Measurements from ENCODE around the gene ZNF543.

The ZNF543 gene

GRCh38 chr19:57292547-57292946, 27.7 kb upstream of the ZNF543 start:
- Histone ChIP-seq H3K27ac (ENCODE audit: low read length) (no peak overlapping the region), H3K4me3 (ENCODE audit: low read length) (no peak overlapping the region), H3K9me3 (ENCODE audit: insufficient read depth, low read depth, low read length) (no peaks in the 10 kb centered on the region), H3K9ac (ENCODE audit: low read depth, low read length) (no peak overlapping the region), H3K4me1 (ENCODE audit: insufficient read depth, low read length) (no peaks in the 10 kb centered on the region), H3K36me3 (ENCODE audit: insufficient read depth, low read depth, low read length) (peaks cover 86% of the 10 kb centered on the region), H3K27me3 (ENCODE audit: insufficient read depth, low read length) (no peaks in the 10 kb centered on the region)

- H3K27me3 ChIP-seq (ENCODE audit: insufficient read depth, low read length), result no peaks in the 10 kb centered on the region
- no peak overlapping the region for H3K27ac ChIP-seq (ENCODE audit: low read length)
- no peak overlapping the region for H3K9ac ChIP-seq (ENCODE audit: low read depth, low read length)
- no peaks in the 10 kb centered on the region for H3K4me1 ChIP-seq (ENCODE audit: insufficient read depth, low read length)
- no peak overlapping the region for H3K4me3 ChIP-seq (ENCODE audit: low read length)
- H3K36me3 ChIP-seq (ENCODE audit: insufficient read depth, low read depth, low read length), result peaks cover 80% of the 10 kb centered on the region
- H3K9me3 ChIP-seq (ENCODE audit: insufficient read depth, low read depth, low read length), result no peaks in the 10 kb centered on the region
Measured at GRCh38 chr19:57293719-57294118, 26.6 kb upstream of the ZNF543 start.

DNA sequence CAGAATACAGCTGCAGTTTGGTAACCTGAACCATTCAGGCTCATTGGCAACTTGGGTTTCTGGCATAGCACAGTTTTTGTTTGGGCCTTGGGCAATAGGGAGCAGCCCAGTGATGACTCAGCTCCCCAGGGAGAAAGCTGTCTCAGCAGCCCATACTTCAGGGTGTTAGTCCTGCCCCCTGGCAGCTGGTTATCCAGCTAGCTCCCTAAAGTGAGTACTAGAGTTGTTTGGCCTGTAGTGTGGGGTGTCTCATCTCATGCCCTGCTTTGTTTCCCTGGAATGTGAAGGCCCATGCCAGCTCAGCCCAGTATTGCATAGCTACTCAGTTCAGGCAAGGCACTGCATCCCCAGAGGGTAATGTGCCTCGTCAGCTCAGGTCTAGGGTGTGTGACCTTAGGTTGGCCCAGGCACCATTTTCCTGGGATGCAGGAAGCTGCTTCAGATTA, 18.2 kb upstream of the ZNF543 start:
- Histone ChIP-seq H3K27ac (ENCODE audit: low read length) (no peak overlapping the region), H3K4me3 (ENCODE audit: low read length) (no peak overlapping the region), H3K36me3 (ENCODE audit: insufficient read depth, low read depth, low read length) (peaks cover 43% of the 10 kb centered on the region), H3K9me3 (ENCODE audit: insufficient read depth, low read depth, low read length) (no peaks in the 10 kb centered on the region), H3K4me1 (ENCODE audit: insufficient read depth, low read length) (no peaks in the 10 kb centered on the region; the same call in 1 of the 2 replicates), H3K9ac (ENCODE audit: low read depth, low read length) (no peak overlapping the region), H3K27me3 (ENCODE audit: insufficient read depth, low read length) (no peaks in the 10 kb centered on the region)

DNA sequence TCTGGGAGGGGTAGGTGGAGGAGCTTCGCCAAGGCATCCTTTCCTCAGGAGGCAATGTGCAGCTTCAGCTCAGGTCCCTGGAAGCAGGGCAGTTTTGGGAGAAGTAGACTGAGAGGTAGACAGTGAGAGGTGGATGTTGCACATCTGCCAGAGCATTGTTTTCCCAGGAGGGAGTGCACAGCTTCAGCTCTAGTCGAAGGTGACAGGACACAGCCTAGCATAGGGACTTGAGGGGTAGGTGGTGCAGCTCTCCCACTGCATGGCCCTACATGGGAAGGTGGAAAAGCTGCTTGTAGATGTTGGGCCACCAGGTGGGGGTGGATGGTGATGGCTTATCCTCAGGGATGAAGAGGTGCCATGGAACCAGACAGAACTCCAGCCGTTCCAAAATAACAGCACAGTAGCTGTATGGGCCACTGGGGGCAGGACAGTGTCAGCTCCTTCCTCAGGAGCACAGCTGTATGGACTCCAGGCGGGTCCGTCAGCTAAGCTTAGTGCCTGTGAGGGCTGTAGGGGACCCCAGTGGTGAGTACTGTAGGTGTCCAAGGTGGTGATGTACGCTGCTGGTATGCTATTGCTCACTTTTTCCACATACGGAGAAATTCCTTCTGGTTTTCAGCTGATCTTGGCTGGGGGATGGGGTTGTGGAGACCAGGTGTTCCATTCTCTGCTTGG, 17.4 kb upstream of the ZNF543 start:
- Histone ChIP-seq H3K9ac (ENCODE audit: low read depth, low read length) (no peak overlapping the region), H3K4me1 (ENCODE audit: insufficient read depth, low read length) (no peaks in the 10 kb centered on the region; the same call in 1 of the 2 replicates), H3K4me3 (ENCODE audit: low read length) (no peak overlapping the region), H3K27me3 (ENCODE audit: insufficient read depth, low read length) (no peaks in the 10 kb centered on the region), H3K9me3 (ENCODE audit: insufficient read depth, low read depth, low read length) (no peaks in the 10 kb centered on the region), H3K27ac (ENCODE audit: low read length) (no peak overlapping the region), H3K36me3 (ENCODE audit: insufficient read depth, low read depth, low read length) (peaks cover 34% of the 10 kb centered on the region)

- Histone ChIP-seq H3K4me1 (ENCODE audit: insufficient read depth, low read length) (no peaks in the 10 kb centered on the region; the same call in 1 of the 2 replicates), H3K27me3 (ENCODE audit: insufficient read depth, low read length) (no peaks in the 10 kb centered on the region), H3K27ac (ENCODE audit: low read length) (no peak overlapping the region), H3K4me3 (ENCODE audit: low read length) (no peak overlapping the region), H3K36me3 (ENCODE audit: insufficient read depth, low read depth, low read length) (peaks cover 26% of the 10 kb centered on the region), H3K9me3 (ENCODE audit: insufficient read depth, low read depth, low read length) (no peaks in the 10 kb centered on the region), H3K9ac (ENCODE audit: low read depth, low read length) (no peak overlapping the region)
Measured at GRCh38 chr19:57305056-57305455, 15.2 kb upstream of the ZNF543 start.

DNA sequence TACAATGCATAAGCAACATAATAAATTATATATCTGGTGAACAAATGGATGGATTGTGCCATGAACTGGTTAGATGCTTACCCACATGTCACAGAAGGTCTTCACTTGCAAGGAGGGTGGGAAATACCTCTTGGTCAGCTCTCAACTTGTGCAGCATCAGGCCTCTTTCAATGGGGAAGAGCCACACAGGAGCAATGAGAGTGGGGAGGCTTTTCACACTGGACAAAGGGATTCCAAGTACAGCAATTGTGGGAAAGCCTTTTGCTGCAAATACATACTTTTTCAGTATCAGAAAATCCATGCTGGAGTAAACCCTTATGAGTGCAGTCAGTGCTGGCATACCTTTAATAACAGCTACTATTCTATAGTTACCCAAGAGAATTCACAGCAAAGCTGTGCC, 11.8 kb upstream of the ZNF543 start:
- H3K9me3 ChIP-seq (ENCODE audit: insufficient read depth, low read depth, low read length), result no peaks in the 10 kb centered on the region
- peaks cover 5% of the 10 kb centered on the region; the same call in 1 of the 2 replicates for H3K36me3 ChIP-seq (ENCODE audit: insufficient read depth, low read depth, low read length)
- H3K27ac ChIP-seq (ENCODE audit: low read length), result no peak overlapping the region
- H3K4me1 ChIP-seq (ENCODE audit: insufficient read depth, low read length), result no peaks in the 10 kb centered on the region
- peaks cover 21% of the 10 kb centered on the region for H3K27me3 ChIP-seq (ENCODE audit: insufficient read depth, low read length)
- H3K4me3 ChIP-seq (ENCODE audit: low read length), result no peak overlapping the region
- H3K9ac ChIP-seq (ENCODE audit: low read depth, low read length), result no peak overlapping the region

- Histone ChIP-seq H3K9me3 (ENCODE audit: insufficient read depth, low read depth, low read length) (no peaks in the 10 kb centered on the region), H3K4me3 (ENCODE audit: low read length) (no peak overlapping the region), H3K27me3 (ENCODE audit: insufficient read depth, low read length) (peaks cover 43% of the 10 kb centered on the region), H3K27ac (ENCODE audit: low read length) (no peak overlapping the region), H3K4me1 (ENCODE audit: insufficient read depth, low read length) (no peaks in the 10 kb centered on the region), H3K36me3 (ENCODE audit: insufficient read depth, low read depth, low read length) (no peaks in the 10 kb centered on the region), H3K9ac (ENCODE audit: low read depth, low read length) (no peak overlapping the region)
Measured at GRCh38 chr19:57310792-57311191, 9.5 kb upstream of the ZNF543 start.

DNA sequence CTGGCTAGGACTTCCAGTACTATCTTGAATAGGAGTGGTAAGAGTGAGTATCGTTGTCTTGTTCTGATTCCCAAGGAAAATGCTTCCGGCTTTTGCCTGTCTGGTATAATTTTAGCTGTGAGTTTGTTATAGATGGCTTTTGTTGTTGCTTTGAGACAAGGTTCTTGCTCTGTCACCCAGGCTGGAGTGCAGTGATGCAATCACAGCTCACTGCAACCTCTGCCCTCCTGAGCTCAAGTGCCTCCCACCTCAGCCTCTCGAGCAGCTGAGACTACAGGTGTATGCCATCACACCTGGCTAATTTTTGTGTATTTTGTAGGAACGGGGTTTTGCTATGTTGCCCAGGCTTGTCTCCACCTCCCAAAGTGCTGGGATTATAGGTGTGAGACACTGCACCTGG, 6.1 kb upstream of the ZNF543 start:
- H3K27ac ChIP-seq (ENCODE audit: low read length), result no peak overlapping the region
- H3K4me3 ChIP-seq (ENCODE audit: low read length), result no peak overlapping the region
- no peaks in the 10 kb centered on the region for H3K36me3 ChIP-seq (ENCODE audit: insufficient read depth, low read depth, low read length)
- no peaks in the 10 kb centered on the region for H3K4me1 ChIP-seq (ENCODE audit: insufficient read depth, low read length)
- H3K27me3 ChIP-seq (ENCODE audit: insufficient read depth, low read length), result peaks cover 60% of the 10 kb centered on the region
- no peaks in the 10 kb centered on the region for H3K9me3 ChIP-seq (ENCODE audit: insufficient read depth, low read depth, low read length)
- H3K9ac ChIP-seq (ENCODE audit: low read depth, low read length), result no peak overlapping the region

DNA sequence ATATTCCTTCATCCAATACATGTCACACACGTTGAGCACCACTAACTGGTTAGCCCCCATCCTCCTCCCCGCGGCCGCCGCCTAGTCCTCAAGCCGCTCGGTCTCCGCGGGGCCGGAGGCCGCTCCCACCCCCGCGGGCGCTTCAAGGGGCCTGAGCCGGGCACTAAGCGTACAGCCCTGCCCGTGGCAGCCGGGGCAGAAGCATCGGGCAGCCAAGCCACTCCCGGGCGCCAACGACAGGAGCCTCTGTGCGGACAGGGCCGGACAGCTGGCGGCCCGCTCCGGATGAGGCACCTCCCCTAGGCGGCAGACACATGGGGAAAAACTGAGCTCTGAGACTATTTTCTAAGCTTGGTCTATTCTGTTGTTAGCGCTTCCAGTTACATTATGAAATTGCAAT, 2.8 kb upstream of the ZNF543 start:
- H3K27ac ChIP-seq (ENCODE audit: low read length), result no peak overlapping the region
- H3K9ac ChIP-seq (ENCODE audit: low read depth, low read length), result no peak overlapping the region
- H3K4me1 ChIP-seq (ENCODE audit: insufficient read depth, low read length), result 0 out of 2 replicates have a peak, but pooled peaks cover 6% of the 10 kb centered on the region
- H3K36me3 ChIP-seq (ENCODE audit: insufficient read depth, low read depth, low read length), result no peaks in the 10 kb centered on the region
- peaks cover 49% of the 10 kb centered on the region for H3K27me3 ChIP-seq (ENCODE audit: insufficient read depth, low read length)
- H3K9me3 ChIP-seq (ENCODE audit: insufficient read depth, low read depth, low read length), result no peaks in the 10 kb centered on the region
- H3K4me3 ChIP-seq (ENCODE audit: low read length), result peak overlapping the region; percentile 29; the same call in 1 of the 2 replicates

DNA sequence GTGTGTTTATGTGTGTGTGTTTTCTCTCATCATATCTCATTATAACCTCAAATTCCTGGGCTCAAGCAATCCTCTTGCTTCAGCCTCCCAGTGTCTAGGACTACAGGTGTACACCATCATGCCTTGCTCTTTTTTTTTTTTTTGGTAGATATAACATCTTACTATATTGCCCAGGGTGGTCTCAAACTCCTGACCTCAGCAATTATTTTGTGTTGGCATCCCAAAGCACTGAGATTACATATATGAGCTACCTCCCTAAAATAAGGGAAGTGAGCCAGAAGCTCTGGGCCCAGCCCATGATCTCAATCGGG, 448 bp upstream of the ZNF543 start:
- Histone ChIP-seq H3K9ac (ENCODE audit: low read depth, low read length) (peak overlapping the region; percentile 67; the same call in 1 of the 2 replicates), H3K36me3 (ENCODE audit: insufficient read depth, low read depth, low read length) (peaks cover 15% of the 10 kb centered on the region), H3K27me3 (ENCODE audit: insufficient read depth, low read length) (peaks cover 26% of the 10 kb centered on the region), H3K27ac (ENCODE audit: low read length) (no peak overlapping the region), H3K4me3 (ENCODE audit: low read length) (peak overlapping the region; percentile 95), H3K4me1 (ENCODE audit: insufficient read depth, low read length) (0 out of 2 replicates have a peak, but pooled peaks cover 6% of the 10 kb centered on the region), H3K9me3 (ENCODE audit: insufficient read depth, low read depth, low read length) (no peaks in the 10 kb centered on the region)

GRCh38 chr19:57321116-57321515, 844 bp downstream of the ZNF543 start:
- H3K36me3 ChIP-seq (ENCODE audit: insufficient read depth, low read depth, low read length), result peaks cover 27% of the 10 kb centered on the region

GRCh38 chr19:57321751-57322150, 1.5 kb downstream of the ZNF543 start:
- Histone ChIP-seq H3K9me3 (ENCODE audit: insufficient read depth, low read depth, low read length) (no peaks in the 10 kb centered on the region), H3K27ac (ENCODE audit: low read length) (no peak overlapping the region), H3K4me1 (ENCODE audit: insufficient read depth, low read length) (0 out of 2 replicates have a peak, but pooled peaks cover 6% of the 10 kb centered on the region), H3K4me3 (ENCODE audit: low read length) (peak overlapping the region; percentile 95), H3K27me3 (ENCODE audit: insufficient read depth, low read length) (peaks cover 7% of the 10 kb centered on the region; the same call in 1 of the 2 replicates), H3K9ac (ENCODE audit: low read depth, low read length) (peak overlapping the region; percentile 92), H3K36me3 (ENCODE audit: insufficient read depth, low read depth, low read length) (peaks cover 34% of the 10 kb centered on the region)

More at GRCh38 chr19:57321116-57321515, 844 bp downstream of the ZNF543 start:
- Histone ChIP-seq H3K27me3 (ENCODE audit: insufficient read depth, low read length) (peaks cover 13% of the 10 kb centered on the region), H3K9ac (ENCODE audit: low read depth, low read length) (peak overlapping the region; percentile 92), H3K27ac (ENCODE audit: low read length) (no peak overlapping the region), H3K4me1 (ENCODE audit: insufficient read depth, low read length) (0 out of 2 replicates have a peak, but pooled peaks cover 6% of the 10 kb centered on the region), H3K4me3 (ENCODE audit: low read length) (peak overlapping the region; percentile 95), H3K9me3 (ENCODE audit: insufficient read depth, low read depth, low read length) (no peaks in the 10 kb centered on the region)
